Endodermal cell (in vitro differentiated cells): ENCODE data around the gene BAIAP2. TPM values are rescaled to one million over a fixed set of nuclear protein-coding genes. Genes with fewer than 3 reads are reported as not detected.

Source experiments
- DNase-seq: peaks from one replicate; pipeline ENCODE4 v3.0.0-alpha.2; 2017
- H3K27ac ChIP-seq: 2 replicates; pipeline ENCODE4 v1.5.1; 2013; ENCODE audit warnings: mild to moderate bottlenecking, low read depth, low read length, moderate library complexity
- H3K27me3 ChIP-seq: 2 replicates; pipeline ENCODE4 v1.6.1; 2013; ENCODE audit warnings: mild to moderate bottlenecking, low read length, moderate library complexity; ENCODE audit not compliant: insufficient read depth, control insufficient read depth, poor library complexity, severe bottlenecking
- H3K36me3 ChIP-seq: 2 replicates; pipeline ENCODE4 v1.7.0; 2013; ENCODE audit warnings: mild to moderate bottlenecking, low read length, moderate library complexity; ENCODE audit not compliant: control insufficient read depth, insufficient read depth
- H3K4me1 ChIP-seq: one replicate; pipeline ENCODE4 v1.7.0; 2013; ENCODE audit warnings: low read length; ENCODE audit not compliant: control insufficient read depth, insufficient read depth
- H3K4me3 ChIP-seq: 2 replicates; pipeline ENCODE4 v1.5.1; 2013; ENCODE audit warnings: mild to moderate bottlenecking, low read length, moderate library complexity
- H3K9ac ChIP-seq: 2 replicates; pipeline ENCODE4 v1.6.1; 2013; ENCODE audit warnings: mild to moderate bottlenecking, low read length, moderate library complexity; ENCODE audit not compliant: poor library complexity, severe bottlenecking; ENCODE audit errors: extremely low read depth
- H3K9me3 ChIP-seq: 2 replicates; pipeline ENCODE4 v1.6.1; 2013; ENCODE audit warnings: mild to moderate bottlenecking, low read length, moderate library complexity; ENCODE audit not compliant: control insufficient read depth
- H3K27ac Mint-ChIP-seq: 2 replicates; pipeline ENCODE4 v1.8.0; 2020; ENCODE audit warnings: mixed read lengths
- H3K27me3 Mint-ChIP-seq: 2 replicates; pipeline ENCODE4 v1.8.0; 2021; ENCODE audit warnings: mild to moderate bottlenecking, mixed read lengths; ENCODE audit not compliant: insufficient read depth
- H3K36me3 Mint-ChIP-seq: 2 replicates; pipeline ENCODE4 v1.8.0; 2020; ENCODE audit warnings: low read depth, mixed read lengths
- H3K4me1 Mint-ChIP-seq: 2 replicates; pipeline ENCODE4 v1.8.0; 2020; ENCODE audit warnings: mixed read lengths
- H3K4me3 Mint-ChIP-seq: 2 replicates; pipeline ENCODE4 v1.8.0; 2020; ENCODE audit warnings: mild to moderate bottlenecking, moderate library complexity, mixed read lengths
- H3K9me3 Mint-ChIP-seq: 2 replicates; pipeline ENCODE4 v1.8.0; 2020; ENCODE audit warnings: mild to moderate bottlenecking, mixed read lengths
- WGBS, 2 experiments: methylation state at CpG; one replicate each; pipeline versions ENCODE4 v1.1.5 to v1.1.7; 2013; ENCODE audit warnings: missing lambda C conversion rate in 2 of 2, mixed read lengths in 1 of 2; ENCODE audit not compliant: insufficient coverage in 1 of 2, insufficient read length in 1 of 2; 5-methylcytosine and 5-hydroxymethylcytosine counted together
- total RNA-seq, 2 donors: library from RNA; stranded (reverse); fragmentation: NEBNext Ultra II Directional in 1 of 2; extraction: Animal tissue kit (Norgen Biotek cat#: 25700) in 1 of 2; gene quantifications; 2 replicates in 1 of 2; 3 replicates in 1 of 2; pipeline ENCODE4 v1.2.1, GENCODE V29; 2021
- TF ChIP-seq, protein P1 (sequence below): fragments of 200-600 bp; sonication (generic); conservative IDR thresholded peaks from 2 replicates; pipeline ENCODE4 v1.5.0; 2021; ENCODE audit warnings: antibody characterized with exemption, mild to moderate bottlenecking

BAIAP2 gene
- total RNA-seq, 2 donors from 2014 or later: 24.9 to 32.7 TPM

DNA sequence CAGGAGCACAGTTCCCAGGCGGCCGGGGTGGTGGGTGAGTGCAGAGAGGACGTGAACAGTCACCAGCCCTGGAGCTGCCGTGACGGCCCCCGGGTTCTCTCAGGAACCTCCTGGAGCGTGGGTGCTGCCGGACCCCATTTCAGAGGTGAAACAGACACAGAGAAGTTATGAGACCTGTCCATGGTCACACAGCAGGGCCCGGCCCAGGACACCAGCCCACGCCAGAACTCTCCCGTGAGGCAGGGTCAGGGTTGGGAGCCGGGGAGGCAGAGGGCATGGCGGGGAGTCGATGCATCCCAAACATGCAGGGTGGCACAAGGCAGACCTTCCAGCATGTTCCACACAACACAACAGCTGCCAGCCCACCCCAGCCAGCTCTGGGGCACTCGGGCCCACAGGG lies 126.6 kb downstream of the BAIAP2 start:
- H3K27me3 ChIP-seq: peaks cover 1% of the 10 kb centered on the region
- H3K27ac ChIP-seq: no peak overlapping the region
- 93 to 94% methylated on average over 12 to 15 of the region's 15 CpGs for whole genome bisulfite sequencing, 2 experiments
- H3K4me3 ChIP-seq: no peak overlapping the region
- Mint-ChIP-seq H3K27ac (no peak overlapping the region), H3K27me3 (peaks cover 2% of the 10 kb centered on the region), H3K9me3 (no peaks in the 10 kb centered on the region), H3K4me3 (no peak overlapping the region), H3K4me1 (no peaks in the 10 kb centered on the region), H3K36me3 (no peaks in the 10 kb centered on the region)
- H3K9me3 ChIP-seq: no peaks in the 10 kb centered on the region
- no peaks in the 10 kb centered on the region for H3K4me1 ChIP-seq
- TF ChIP-seq, protein P1, sequence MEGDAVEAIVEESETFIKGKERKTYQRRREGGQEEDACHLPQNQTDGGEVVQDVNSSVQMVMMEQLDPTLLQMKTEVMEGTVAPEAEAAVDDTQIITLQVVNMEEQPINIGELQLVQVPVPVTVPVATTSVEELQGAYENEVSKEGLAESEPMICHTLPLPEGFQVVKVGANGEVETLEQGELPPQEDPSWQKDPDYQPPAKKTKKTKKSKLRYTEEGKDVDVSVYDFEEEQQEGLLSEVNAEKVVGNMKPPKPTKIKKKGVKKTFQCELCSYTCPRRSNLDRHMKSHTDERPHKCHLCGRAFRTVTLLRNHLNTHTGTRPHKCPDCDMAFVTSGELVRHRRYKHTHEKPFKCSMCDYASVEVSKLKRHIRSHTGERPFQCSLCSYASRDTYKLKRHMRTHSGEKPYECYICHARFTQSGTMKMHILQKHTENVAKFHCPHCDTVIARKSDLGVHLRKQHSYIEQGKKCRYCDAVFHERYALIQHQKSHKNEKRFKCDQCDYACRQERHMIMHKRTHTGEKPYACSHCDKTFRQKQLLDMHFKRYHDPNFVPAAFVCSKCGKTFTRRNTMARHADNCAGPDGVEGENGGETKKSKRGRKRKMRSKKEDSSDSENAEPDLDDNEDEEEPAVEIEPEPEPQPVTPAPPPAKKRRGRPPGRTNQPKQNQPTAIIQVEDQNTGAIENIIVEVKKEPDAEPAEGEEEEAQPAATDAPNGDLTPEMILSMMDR: no peak
- DNase-seq: no peak
- H3K9ac ChIP-seq: no peak overlapping the region
- no peaks in the 10 kb centered on the region for H3K36me3 ChIP-seq

DNA sequence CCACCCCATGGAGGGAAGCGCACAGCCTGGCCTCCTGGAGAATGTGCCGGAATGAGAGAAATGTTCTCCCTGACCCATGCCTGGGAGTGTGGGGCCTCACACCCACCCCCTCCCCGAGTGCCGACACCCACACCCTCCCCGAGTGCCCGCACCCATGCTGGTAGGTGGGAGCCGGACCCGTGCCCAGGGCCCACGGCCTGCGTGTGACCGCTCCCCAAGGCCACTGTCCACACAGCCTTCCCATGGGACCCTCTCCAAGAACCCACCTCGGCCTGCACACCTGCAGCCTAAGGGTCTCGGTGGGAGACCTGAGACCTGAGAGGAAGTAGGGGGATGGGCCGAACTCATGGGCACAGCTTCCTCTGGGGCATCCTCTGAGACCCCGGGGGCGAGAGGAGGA lies 127.0 kb downstream of the BAIAP2 start:
- 90 to 96% methylated on average over 4 to 16 of the region's 16 CpGs for WGBS, 2 experiments

DNA sequence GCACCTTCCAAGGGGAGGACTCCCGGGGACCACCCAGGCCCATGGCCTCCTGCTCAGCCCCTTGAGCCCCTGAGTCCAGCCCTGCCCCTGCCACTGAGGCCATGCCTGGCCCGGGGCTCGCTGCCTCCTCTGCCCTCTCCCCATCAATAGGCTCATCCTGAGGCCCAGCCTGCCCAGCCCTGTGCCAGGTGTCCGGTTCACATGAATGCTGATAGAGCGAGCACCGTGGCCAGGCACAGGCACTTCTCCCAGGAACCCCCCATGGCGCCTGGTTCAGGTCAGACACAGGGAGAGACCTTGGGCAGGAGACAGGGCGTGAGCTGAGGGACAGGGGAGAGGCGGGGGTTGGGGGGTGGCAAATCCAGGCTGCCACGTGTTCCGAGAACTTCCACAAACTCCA lies 127.5 kb downstream of the BAIAP2 start:
- no peak overlapping the region for H3K27ac ChIP-seq
- 93 to 96% methylated on average over 4 to 11 of the region's 11 CpGs for WGBS, 2 experiments
- no peaks in the 10 kb centered on the region for H3K4me1 Mint-ChIP-seq
- no peak overlapping the region for H3K9ac ChIP-seq
- H3K27me3 ChIP-seq: peaks cover 6% of the 10 kb centered on the region
- no peaks in the 10 kb centered on the region for H3K36me3 ChIP-seq
- no peaks in the 10 kb centered on the region for H3K9me3 ChIP-seq
- no peak overlapping the region for H3K4me3 ChIP-seq
- H3K9me3 Mint-ChIP-seq: no peaks in the 10 kb centered on the region
- H3K27ac Mint-ChIP-seq: no peak overlapping the region
- peaks cover 5% of the 10 kb centered on the region for H3K27me3 Mint-ChIP-seq
- H3K4me1 ChIP-seq: no peaks in the 10 kb centered on the region
- H3K36me3 Mint-ChIP-seq: no peaks in the 10 kb centered on the region
- DNase-seq: no peak
- H3K4me3 Mint-ChIP-seq: no peak overlapping the region
- TF ChIP-seq, protein P1: no peak

More for the DNA sequence above, 127.0 kb downstream of the BAIAP2 start:
- Mint-ChIP-seq H3K4me3 (no peak overlapping the region), H3K36me3 (no peaks in the 10 kb centered on the region), H3K9me3 (no peaks in the 10 kb centered on the region), H3K27me3 (peaks cover 2% of the 10 kb centered on the region), H3K27ac (no peak overlapping the region), H3K4me1 (no peaks in the 10 kb centered on the region)
- Histone ChIP-seq H3K27ac (no peak overlapping the region), H3K4me3 (no peak overlapping the region), H3K4me1 (no peaks in the 10 kb centered on the region), H3K36me3 (no peaks in the 10 kb centered on the region), H3K9me3 (no peaks in the 10 kb centered on the region), H3K27me3 (peaks cover 6% of the 10 kb centered on the region), H3K9ac (no peak overlapping the region)
- DNase-seq: no peak
- TF ChIP-seq, protein P1: no peak
